ENCODE measurements around the gene ZNF22.

DNA sequence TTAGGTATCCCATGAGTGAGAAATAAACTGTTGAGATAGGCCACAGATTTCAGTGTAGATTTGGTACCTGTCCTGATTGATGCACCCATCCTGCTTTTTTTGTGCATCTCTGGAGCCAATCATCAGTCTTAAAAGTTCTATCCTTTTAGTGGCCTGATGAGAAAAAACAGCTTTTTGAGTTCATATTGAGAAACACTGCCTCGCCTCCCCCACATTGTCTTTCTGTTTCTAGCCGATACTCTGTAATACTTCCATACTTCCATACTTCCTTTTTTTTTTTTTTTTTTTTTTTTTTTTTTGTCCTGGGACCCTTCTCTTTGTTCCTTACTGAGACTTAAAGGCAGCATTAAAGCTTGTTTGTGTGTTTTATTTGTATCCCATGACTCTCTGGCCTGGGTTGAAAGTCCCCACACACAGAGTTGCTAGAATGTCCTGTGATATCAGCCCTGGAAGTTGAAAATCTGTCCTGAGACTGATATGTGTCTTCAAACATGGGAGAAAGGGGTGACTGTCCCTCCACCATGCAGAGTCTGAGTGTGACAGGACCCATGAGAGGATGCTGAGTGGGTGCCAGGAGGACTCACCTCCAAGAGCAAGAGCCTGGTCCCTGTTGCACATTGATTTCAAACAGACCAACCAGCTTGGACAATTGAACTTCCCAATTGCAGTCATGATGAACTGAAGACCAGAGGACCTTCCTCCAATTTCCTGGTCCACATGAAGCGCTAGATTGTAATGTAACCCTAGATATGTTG is 5.7 kb downstream of the ZNF22 start:
- TF ChIP-seq POLR2A (IDR thresholded peaks at IDR 0.05; ENCODE audit: control extremely low read depth in 1 of 2, low read depth in 2 of 2, low read length in 2 of 2) (no peak), YY1 (IDR thresholded peaks at IDR 0.05; ENCODE audit: low read depth, low read length) (no peak), ASH2L (IDR thresholded peaks at IDR 0.05; ENCODE audit: low read length) (no peak)
- TF ChIP-seq, protein P1, sequence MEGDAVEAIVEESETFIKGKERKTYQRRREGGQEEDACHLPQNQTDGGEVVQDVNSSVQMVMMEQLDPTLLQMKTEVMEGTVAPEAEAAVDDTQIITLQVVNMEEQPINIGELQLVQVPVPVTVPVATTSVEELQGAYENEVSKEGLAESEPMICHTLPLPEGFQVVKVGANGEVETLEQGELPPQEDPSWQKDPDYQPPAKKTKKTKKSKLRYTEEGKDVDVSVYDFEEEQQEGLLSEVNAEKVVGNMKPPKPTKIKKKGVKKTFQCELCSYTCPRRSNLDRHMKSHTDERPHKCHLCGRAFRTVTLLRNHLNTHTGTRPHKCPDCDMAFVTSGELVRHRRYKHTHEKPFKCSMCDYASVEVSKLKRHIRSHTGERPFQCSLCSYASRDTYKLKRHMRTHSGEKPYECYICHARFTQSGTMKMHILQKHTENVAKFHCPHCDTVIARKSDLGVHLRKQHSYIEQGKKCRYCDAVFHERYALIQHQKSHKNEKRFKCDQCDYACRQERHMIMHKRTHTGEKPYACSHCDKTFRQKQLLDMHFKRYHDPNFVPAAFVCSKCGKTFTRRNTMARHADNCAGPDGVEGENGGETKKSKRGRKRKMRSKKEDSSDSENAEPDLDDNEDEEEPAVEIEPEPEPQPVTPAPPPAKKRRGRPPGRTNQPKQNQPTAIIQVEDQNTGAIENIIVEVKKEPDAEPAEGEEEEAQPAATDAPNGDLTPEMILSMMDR (IDR thresholded peaks at IDR 0.05; ENCODE audit: control extremely low read depth in 1 of 3, insufficient read depth in 1 of 3, low read depth in 1 of 3, low read length in 3 of 3), result no peak
